PC-3 (cell line): Measurements from ENCODE around the gene ACSS3.

Source experiments
- CTCF ChIP-seq: fragments of 300-600 bp; sonication (generic); conservative IDR thresholded peaks from 2 replicates; pipeline ENCODE4 v1.5.1; 2017; ENCODE audit warnings: antibody characterized with exemption, low read depth, mild to moderate bottlenecking, low read length
- EZH2 ChIP-seq: fragments of 300-600 bp; sonication (generic); IDR thresholded peaks from one replicate; pipeline ENCODE4 v1.6.1; 2017; ENCODE audit warnings: antibody characterized with exemption, mild to moderate bottlenecking, low read length; ENCODE audit not compliant: unreplicated experiment

- TF ChIP-seq CTCF (peak; percentile 83), EZH2 (no peak)
Measured at GRCh38 chr12:81128930-81129554, 51.2 kb downstream of the ACSS3 start.
